HCT116 (cell line): Measurements from ENCODE around the gene ADAP2.

Experiments used
- CEBPB ChIP-seq: IDR thresholded peaks from 2 replicates; pipeline ENCODE4 v1.6.1; 2012; ENCODE audit warnings: low read depth
- EGR1 ChIP-seq: IDR thresholded peaks from 2 replicates; pipeline ENCODE4 v1.6.1; 2012; ENCODE audit warnings: low read depth
- EZH2 ChIP-seq: fragments of 200-600 bp; sonication (generic); IDR thresholded peaks from 2 replicates; pipeline ENCODE4 v1.6.1; 2017; ENCODE audit warnings: antibody characterized with exemption, mixed run types
- EZH2phosphoT487 ChIP-seq: fragments of 200-600 bp; IDR thresholded peaks from 2 replicates; pipeline ENCODE4 v1.6.1; 2018; ENCODE audit warnings: antibody characterized with exemption, borderline replicate concordance
- POLR2A ChIP-seq: IDR thresholded peaks from 2 replicates; pipeline ENCODE4 v1.7.0; 2011; ENCODE audit warnings: borderline replicate concordance; ENCODE audit not compliant: insufficient read depth, insufficient read length; ENCODE audit errors: extremely low read depth
- POLR2AphosphoS5 ChIP-seq: IDR thresholded peaks from 2 replicates; pipeline ENCODE4 v1.6.1; 2011; ENCODE audit warnings: mild to moderate bottlenecking, low read depth, low read length, moderate library complexity
- RAD21 ChIP-seq: IDR thresholded peaks from 2 replicates; pipeline ENCODE4 v1.6.1; 2012; ENCODE audit warnings: low read depth, mild to moderate bottlenecking
- SP1 ChIP-seq: IDR thresholded peaks from 2 replicates; pipeline ENCODE4 v1.6.1; 2012; ENCODE audit warnings: low read depth
- ZFX ChIP-seq: fragments of 450-650 bp; IDR thresholded peaks from 2 replicates; pipeline ENCODE4 v1.6.1; 2017
- TF ChIP-seq, protein P1 (sequence below), 3 experiments: fragments of 200-600 bp in 1 of 3; sonication (generic) in 1 of 3; IDR thresholded peaks in 2 of 3; conservative IDR thresholded peaks in 1 of 3; 2 replicates each; pipeline ENCODE4 v1.5.1; 2012 to 2017; ENCODE audit warnings: low read depth in 2 of 3, low read length in 2 of 3, antibody characterized with exemption in 1 of 3, borderline replicate concordance in 1 of 3, control low read depth in 1 of 3, mild to moderate bottlenecking in 1 of 3, mixed read lengths in 1 of 3, mixed run types in 1 of 3, moderate library complexity in 1 of 3; ENCODE audit not compliant: insufficient read depth in 1 of 3
- TF ChIP-seq, protein P2 (sequence below): IDR thresholded peaks from 2 replicates; pipeline ENCODE4 v1.6.1; 2011; ENCODE audit warnings: mild to moderate bottlenecking, low read length, moderate library complexity; ENCODE audit not compliant: insufficient replicate concordance; ENCODE audit errors: extremely low read depth
- TF ChIP-seq, protein P3 (sequence below): IDR thresholded peaks from 2 replicates; pipeline ENCODE4 v1.6.1; 2012; ENCODE audit warnings: low read depth
- TF ChIP-seq, protein P4 (sequence below): IDR thresholded peaks from 2 replicates; pipeline ENCODE4 v1.6.1; 2012
- TF ChIP-seq, protein P5 (sequence below): IDR thresholded peaks from 2 replicates; pipeline ENCODE4 v1.6.1; 2012

DNA sequence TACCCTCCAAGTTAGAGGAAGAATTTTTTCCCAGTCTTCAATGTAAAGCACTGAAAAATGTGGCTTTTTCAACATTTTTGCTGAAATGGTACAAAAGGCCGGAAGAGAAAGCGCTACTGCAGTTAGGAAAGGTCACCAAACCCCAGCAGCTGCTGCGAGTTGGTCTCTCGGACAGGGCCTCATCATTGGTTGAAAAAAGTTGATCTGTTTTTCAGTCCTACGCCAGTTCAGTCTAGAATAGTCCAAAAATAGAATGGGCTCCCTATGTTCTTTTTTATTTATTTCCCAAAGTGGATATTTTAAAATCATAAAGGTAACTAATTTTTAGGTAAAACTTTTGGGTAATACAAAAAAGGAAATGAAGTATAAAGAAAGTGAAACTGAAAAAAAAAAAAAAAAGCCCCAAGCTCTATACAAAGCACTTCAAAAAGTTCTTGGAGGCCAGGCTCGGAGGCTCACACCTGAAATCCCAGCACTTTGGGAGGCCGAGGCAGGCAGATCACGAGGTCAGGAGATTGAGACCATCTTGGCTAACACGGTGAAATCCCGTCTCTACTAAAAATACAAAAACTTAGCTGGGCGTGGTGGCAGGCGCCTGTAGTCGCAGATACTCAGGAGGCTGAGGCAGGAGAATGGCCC, 17.4 kb downstream of the ADAP2 start:
- TF ChIP-seq POLR2A (no peak), RAD21 (no peak), ZFX (no peak), POLR2AphosphoS5 (no peak), EZH2 (no peak), EZH2phosphoT487 (no peak), CEBPB (no peak), EGR1 (no peak), SP1 (no peak)
- TF ChIP-seq, protein P1, sequence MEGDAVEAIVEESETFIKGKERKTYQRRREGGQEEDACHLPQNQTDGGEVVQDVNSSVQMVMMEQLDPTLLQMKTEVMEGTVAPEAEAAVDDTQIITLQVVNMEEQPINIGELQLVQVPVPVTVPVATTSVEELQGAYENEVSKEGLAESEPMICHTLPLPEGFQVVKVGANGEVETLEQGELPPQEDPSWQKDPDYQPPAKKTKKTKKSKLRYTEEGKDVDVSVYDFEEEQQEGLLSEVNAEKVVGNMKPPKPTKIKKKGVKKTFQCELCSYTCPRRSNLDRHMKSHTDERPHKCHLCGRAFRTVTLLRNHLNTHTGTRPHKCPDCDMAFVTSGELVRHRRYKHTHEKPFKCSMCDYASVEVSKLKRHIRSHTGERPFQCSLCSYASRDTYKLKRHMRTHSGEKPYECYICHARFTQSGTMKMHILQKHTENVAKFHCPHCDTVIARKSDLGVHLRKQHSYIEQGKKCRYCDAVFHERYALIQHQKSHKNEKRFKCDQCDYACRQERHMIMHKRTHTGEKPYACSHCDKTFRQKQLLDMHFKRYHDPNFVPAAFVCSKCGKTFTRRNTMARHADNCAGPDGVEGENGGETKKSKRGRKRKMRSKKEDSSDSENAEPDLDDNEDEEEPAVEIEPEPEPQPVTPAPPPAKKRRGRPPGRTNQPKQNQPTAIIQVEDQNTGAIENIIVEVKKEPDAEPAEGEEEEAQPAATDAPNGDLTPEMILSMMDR (IDR thresholded peaks at IDR 0.05 in 2 of 3, conservative IDR thresholded peaks at IDR 0.05 in 1 of 3; ENCODE audit: borderline replicate concordance in 1 of 3, insufficient read depth in 1 of 3, low read depth in 2 of 3, low read length in 2 of 3) = no peak
- TF ChIP-seq, protein P2, sequence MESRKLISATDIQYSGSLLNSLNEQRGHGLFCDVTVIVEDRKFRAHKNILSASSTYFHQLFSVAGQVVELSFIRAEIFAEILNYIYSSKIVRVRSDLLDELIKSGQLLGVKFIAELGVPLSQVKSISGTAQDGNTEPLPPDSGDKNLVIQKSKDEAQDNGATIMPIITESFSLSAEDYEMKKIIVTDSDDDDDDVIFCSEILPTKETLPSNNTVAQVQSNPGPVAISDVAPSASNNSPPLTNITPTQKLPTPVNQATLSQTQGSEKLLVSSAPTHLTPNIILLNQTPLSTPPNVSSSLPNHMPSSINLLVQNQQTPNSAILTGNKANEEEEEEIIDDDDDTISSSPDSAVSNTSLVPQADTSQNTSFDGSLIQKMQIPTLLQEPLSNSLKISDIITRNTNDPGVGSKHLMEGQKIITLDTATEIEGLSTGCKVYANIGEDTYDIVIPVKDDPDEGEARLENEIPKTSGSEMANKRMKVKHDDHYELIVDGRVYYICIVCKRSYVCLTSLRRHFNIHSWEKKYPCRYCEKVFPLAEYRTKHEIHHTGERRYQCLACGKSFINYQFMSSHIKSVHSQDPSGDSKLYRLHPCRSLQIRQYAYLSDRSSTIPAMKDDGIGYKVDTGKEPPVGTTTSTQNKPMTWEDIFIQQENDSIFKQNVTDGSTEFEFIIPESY = no peak
- TF ChIP-seq, protein P3, sequence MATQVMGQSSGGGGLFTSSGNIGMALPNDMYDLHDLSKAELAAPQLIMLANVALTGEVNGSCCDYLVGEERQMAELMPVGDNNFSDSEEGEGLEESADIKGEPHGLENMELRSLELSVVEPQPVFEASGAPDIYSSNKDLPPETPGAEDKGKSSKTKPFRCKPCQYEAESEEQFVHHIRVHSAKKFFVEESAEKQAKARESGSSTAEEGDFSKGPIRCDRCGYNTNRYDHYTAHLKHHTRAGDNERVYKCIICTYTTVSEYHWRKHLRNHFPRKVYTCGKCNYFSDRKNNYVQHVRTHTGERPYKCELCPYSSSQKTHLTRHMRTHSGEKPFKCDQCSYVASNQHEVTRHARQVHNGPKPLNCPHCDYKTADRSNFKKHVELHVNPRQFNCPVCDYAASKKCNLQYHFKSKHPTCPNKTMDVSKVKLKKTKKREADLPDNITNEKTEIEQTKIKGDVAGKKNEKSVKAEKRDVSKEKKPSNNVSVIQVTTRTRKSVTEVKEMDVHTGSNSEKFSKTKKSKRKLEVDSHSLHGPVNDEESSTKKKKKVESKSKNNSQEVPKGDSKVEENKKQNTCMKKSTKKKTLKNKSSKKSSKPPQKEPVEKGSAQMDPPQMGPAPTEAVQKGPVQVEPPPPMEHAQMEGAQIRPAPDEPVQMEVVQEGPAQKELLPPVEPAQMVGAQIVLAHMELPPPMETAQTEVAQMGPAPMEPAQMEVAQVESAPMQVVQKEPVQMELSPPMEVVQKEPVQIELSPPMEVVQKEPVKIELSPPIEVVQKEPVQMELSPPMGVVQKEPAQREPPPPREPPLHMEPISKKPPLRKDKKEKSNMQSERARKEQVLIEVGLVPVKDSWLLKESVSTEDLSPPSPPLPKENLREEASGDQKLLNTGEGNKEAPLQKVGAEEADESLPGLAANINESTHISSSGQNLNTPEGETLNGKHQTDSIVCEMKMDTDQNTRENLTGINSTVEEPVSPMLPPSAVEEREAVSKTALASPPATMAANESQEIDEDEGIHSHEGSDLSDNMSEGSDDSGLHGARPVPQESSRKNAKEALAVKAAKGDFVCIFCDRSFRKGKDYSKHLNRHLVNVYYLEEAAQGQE = no peak
- TF ChIP-seq, protein P4, sequence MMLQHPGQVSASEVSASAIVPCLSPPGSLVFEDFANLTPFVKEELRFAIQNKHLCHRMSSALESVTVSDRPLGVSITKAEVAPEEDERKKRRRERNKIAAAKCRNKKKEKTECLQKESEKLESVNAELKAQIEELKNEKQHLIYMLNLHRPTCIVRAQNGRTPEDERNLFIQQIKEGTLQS = no peak
- TF ChIP-seq, protein P5, sequence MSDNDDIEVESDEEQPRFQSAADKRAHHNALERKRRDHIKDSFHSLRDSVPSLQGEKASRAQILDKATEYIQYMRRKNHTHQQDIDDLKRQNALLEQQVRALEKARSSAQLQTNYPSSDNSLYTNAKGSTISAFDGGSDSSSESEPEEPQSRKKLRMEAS = no peak
